HEK293 (cell line): ENCODE data around the gene MTUS2.

Experiments
- CTCF ChIP-seq: fragments of 450-650 bp; formaldehyde crosslinking; IDR thresholded peaks from 2 replicates; pipeline ENCODE4 v1.5.1; 2016; ENCODE audit warnings: missing biosample characterization, missing genetic modification characterization
- SP2 ChIP-seq: fragments of 450-650 bp; formaldehyde crosslinking; IDR thresholded peaks from 2 replicates; pipeline ENCODE4 v1.5.1; 2016; ENCODE audit warnings: missing biosample characterization, missing genetic modification characterization
- SP3 ChIP-seq: fragments of 450-650 bp; formaldehyde crosslinking; IDR thresholded peaks from 2 replicates; pipeline ENCODE4 v1.5.1; 2016; ENCODE audit warnings: missing biosample characterization, missing genetic modification characterization
- ZNF202 ChIP-seq: fragments of 450-650 bp; formaldehyde crosslinking; IDR thresholded peaks from 2 replicates; pipeline ENCODE4 v1.5.1; 2016; ENCODE audit warnings: missing biosample characterization, missing genetic modification characterization, borderline replicate concordance
- ZNF274 ChIP-seq, 2 experiments: fragments of 200-500 bp in 1 of 2; fragments of 450-650 bp in 1 of 2; sonication (Bioruptor generic) in 1 of 2; formaldehyde crosslinking in 1 of 2; IDR thresholded peaks; 2 replicates each; pipeline versions ENCODE4 v1.5.1 to v1.6.1; 2014 to 2016; ENCODE audit warnings: borderline replicate concordance in 1 of 2, inconsistent platforms in 1 of 2, low read length in 1 of 2, missing biosample characterization in 1 of 2, missing genetic modification characterization in 1 of 2
- ZNF596 ChIP-seq: fragments of 450-650 bp; IDR thresholded peaks from 2 replicates; pipeline ENCODE4 v1.5.0; 2018; ENCODE audit warnings: missing biosample characterization, mild to moderate bottlenecking, missing genetic modification characterization, moderate library complexity
- ZNF792 ChIP-seq: fragments of 450-650 bp; formaldehyde crosslinking; IDR thresholded peaks from 2 replicates; pipeline ENCODE4 v1.5.1; 2016; ENCODE audit warnings: missing biosample characterization, missing genetic modification characterization

DNA sequence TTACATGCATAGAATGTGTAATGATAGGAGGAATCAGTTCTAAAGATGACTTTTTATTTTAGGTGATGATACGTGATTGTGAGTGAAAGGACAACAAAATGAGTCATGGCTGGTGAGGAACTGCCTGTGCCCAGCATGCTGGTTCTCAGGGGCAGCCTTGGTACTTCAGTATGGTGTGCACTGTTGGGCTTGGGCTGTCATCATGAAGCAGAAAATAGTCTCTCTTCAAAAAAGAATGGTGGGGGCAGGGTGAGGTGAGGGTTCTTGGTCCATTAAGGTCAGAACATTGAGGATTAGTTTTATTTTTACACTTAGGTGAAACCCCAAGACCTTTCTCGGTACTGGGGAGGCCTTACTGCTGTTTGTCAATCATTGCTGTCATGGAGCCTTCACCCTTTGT, 309.5 kb downstream of the MTUS2 start:
- TF ChIP-seq ZNF274 (IDR thresholded peaks at IDR 0.05; ENCODE audit: low read length) = no peak
- TF ChIP-seq ZNF274 (tag by site-specific recombination; IDR thresholded peaks at IDR 0.05; ENCODE audit: borderline replicate concordance) = no peak
- TF ChIP-seq CTCF = no peak
- no peak for TF ChIP-seq SP3 (tag by site-specific recombination)
- TF ChIP-seq ZNF202 (tag by site-specific recombination) = no peak
- no peak for TF ChIP-seq SP2
- no peak for TF ChIP-seq ZNF596 (tag by site-specific recombination)
- no peak for TF ChIP-seq ZNF792
